IPS DF 19.7 (cell line): ENCODE data around the gene DCC.
"Not testable (repeated sequence)": the region's sequence is repeated elsewhere in the genome, so short reads cannot be mapped to it uniquely, and the experiment has no call there.

Experiments used
- DNase-seq: peaks from one replicate; pipeline ENCODE4 v3.0.0-alpha.2; 2013; ENCODE audit warnings: low read depth, low spot score

Gene DCC

DNA sequence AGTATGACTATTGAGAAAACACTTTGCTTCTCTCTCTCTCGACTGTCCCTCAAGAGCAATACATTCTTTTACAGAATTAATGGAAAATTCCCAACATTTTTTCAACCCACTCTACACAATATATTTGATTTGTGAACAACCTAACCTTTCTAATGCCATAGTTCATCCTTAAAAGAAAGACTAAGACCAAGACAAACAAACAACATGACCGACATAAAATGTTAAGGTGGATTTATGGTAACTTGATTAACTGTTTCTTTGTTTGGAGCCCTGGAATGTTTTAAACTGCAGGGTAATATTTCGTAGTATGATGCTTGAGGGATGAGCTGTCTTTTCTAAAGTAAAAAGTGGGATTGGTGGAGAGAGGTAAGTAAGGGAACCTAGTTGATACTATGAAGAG, 1146.3 kb downstream of the DCC start:
- no peak for DNase-seq

DNA sequence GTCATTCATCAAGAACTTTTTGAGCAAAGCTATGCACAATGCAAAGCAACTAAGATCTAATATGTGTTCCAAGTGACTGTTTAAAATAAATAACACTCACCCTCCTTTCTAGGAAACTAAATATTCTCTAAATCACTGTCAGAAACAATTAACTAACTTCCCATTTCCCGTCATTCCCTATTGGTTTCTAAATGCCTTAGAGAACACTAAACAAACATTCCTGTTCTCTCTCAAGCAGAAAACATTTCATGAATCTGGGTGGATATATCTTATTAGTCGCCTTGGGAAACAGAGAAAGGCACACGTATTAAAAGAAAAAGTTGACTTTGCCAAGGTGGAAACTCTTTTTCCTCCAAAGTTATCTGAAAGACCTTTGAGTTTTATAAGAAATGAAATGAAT, 1149.3 kb downstream of the DCC start:
- DNase-seq = no peak

GRCh38 chr18:53490019-53490418, 1150.0 kb downstream of the DCC start:
- no peak for DNase-seq

DNA sequence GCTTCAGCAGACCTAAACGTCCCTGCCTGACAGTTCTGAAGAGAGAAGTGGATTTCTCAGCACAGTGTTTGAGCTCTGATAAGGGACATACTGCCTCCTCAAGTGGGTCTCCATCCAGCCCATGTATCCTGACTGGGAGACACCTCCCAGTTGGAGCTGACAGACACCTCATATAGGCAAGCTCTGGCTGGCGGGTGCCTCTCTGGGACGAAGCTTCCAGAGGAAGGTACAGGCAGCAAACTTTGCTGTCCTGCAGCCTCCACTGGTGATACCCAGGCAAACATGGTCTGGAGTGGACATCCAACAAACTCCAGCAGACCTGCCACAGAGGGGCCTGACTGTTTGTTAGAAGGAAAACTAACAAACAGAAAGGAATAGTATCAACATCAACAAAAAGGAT, 1156.0 kb downstream of the DCC start:
- DNase-seq = no peak

GRCh38 chr18:53503914-53504441, 1164.0 kb downstream of the DCC start:
- DNase-seq = no peak

- no peak for DNase-seq
Observed at GRCh38 chr18:53508529-53508928, 1168.5 kb downstream of the DCC start.

DNA sequence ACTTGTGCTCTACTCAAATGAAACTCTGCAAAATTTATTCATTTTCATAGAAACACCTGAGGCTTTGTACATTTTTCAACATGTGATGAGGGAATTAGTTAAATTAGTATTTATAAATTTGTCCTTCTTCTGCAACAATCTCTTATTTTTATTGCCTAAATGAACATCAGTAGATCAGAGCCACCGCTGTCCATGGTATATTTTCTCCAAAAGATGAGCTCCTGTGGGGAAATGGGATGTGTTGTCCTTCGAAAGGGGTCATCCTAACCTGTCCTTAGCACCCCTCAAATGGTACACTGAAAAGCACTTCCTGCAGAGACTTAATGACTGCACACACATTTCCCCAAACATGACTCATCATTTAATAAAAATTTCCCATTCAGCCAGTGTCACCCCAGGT, 1169.9 kb downstream of the DCC start:
- no peak for DNase-seq

DNA sequence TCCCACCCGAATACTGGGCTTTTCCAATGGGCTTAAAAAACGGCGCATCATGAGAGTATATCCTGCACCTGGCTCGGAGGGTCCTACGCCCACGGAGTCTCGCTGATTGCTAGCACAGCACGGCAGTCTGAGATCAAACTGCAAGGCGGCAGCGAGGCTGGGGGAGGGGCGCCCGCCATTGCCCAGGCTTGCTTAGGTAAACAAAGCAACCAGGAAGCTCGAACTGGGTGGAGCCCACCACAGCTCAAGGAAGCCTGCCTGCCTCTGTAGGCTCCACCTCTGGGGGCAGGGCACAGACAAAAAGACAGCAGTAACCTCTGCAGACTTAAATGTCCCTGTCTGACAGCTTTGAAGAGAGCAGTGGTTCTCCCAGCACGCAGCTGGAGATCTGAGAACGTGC, 1171.7 kb downstream of the DCC start:
- DNase-seq = not testable (repeated sequence)

DNA sequence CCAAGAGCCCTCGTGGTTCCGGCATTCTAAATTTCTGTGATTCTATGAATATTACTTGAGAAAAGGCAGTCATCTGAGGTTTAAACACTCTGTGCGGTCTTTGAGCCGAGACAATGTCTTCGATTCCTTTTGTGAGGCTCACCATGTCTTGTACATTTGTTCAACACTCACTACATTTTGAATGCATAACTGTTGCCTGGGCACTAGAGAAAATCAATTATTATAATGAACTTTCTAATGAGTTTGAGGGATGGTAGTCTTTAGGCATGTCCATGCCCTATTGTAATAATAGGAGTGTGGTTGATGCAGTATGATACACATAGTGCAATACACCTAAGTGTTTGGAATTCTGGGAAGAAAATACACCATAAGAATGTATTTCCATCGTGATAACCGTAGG, 1181.1 kb downstream of the DCC start:
- DNase-seq = no peak

GRCh38 chr18:53526101-53526870, 1186.3 kb downstream of the DCC start:
- DNase-seq = no peak

GRCh38 chr18:53527365-53527764, 1187.4 kb downstream of the DCC start:
- no peak for DNase-seq

DNA sequence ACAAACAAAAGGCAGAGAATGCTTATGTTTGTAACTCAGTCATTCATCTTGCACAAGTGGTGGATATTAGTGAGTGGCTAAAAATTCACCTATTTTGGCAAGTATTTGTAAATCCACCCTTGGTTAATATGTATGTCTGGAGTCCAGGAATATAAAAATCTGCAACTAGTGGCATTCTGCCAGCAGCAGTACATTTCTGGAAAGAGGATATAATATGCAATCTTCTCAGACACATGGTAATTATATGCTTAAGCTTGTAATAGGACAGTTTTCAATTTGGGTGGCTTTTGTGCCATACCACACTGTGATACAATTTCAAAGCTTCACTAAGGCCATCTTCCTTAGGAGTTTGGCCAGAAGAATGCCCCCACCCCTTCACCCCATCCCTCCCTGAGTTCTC, 1191.2 kb downstream of the DCC start:
- DNase-seq = no peak

- no peak for DNase-seq
Observed at GRCh38 chr18:53531896-53532295, 1191.9 kb downstream of the DCC start.

GRCh38 chr18:53534203-53534602, 1194.2 kb downstream of the DCC start:
- no peak for DNase-seq

DNA sequence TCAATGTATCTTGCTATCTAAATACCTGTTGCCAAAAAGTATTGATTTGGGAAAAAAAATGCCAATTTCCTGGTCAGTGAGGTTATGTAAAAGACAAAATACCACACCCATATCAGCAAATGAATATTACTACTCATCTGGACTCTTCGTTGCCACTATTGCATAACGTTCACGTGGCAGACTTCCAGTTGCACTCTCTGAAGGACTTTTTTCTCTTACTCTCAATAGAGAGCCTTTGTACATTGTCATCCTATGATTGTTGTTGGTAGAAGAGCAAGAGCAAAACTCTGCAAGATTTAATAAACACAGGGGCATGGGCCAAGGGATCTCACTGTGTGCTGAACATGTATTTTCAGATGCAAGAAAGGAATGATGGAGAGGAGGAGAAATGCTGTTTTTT, 1194.7 kb downstream of the DCC start:
- DNase-seq = no peak

DNA sequence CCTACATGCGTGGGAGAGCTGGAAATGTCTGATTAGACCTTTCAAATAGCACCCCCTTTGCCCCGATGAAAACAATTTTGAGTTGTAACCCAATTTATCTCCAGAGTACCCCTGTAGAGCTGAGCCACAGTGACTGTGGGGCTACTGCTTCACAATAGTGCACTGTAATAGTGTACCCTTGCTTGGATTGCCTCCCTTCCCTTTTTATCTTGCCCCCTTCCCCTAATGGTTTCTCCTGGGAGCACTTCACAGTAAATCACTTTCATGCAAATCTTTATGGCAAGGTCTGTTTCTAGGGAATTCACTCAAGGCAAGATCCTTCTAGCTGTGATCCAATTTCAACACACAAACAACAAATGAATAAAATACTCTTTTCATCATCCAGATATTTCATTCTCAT, 1196.9 kb downstream of the DCC start:
- DNase-seq = no peak

DNA sequence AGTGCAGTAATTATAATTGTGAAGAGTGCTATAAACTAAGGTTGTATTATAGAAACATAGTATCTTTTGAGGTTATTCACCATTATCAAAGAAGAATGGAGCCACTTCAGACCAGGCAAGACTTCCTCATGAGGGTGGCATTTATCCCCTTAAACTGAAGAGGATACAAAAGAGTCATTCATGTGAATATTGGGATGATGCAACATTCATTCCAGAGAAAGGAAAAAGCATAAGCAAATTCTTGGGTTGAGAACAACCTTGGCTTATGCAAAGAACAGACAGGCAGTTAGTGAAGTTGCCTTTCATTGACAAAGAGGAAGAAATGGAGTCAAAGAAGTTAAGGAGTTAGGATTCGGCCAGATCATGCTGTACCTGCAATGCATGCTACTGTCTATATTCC, 1201.9 kb downstream of the DCC start:
- DNase-seq = no peak

DNA sequence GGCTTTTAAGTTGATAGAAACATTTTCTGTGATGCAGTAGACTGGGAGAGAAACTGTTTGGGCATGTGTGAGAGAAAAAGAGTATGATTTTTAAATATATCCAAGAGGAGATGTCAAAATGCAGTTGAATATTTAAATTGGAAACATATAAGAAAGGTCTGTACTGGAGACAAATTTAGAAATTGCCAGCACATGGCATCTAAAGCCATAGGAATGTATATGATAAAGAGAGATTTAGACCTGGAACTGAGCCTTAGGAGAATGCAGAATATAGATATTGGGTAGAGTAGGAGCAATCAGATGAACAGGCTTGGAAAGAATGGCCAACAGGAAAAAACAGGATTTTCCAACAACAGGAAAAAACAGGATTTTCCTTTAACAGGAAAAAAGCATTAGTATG, 1203.7 kb downstream of the DCC start:
- DNase-seq = no peak

- no peak for DNase-seq
Observed at GRCh38 chr18:53544917-53545316, 1204.9 kb downstream of the DCC start.

- DNase-seq = no peak
Observed at GRCh38 chr18:53551868-53552426, 1212.0 kb downstream of the DCC start.

- no peak for DNase-seq
Observed at GRCh38 chr18:53553030-53553429, 1213.0 kb downstream of the DCC start.

DNA sequence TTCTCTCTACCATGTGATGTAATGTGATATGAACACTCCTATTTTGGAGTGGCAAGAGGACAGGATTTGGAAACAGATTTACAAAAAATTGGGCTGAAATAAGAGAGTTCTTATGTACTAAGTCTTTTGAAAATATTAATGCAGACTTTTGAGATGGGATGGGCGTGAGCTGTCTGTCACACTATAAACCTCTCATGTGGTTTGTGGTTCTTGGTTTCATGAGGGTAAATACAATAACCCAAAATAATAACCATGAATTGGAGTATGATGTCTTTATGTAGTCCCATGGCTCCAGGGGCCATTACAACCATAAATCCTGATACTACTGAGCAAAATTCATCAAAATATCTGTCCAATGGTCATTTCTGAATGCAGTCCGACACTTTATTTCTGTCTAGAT, 1216.5 kb downstream of the DCC start:
- no peak for DNase-seq

GRCh38 chr18:53560546-53560945, 1220.5 kb downstream of the DCC start:
- no peak for DNase-seq
